ENCODE data around the gene ACAD8.

The ACAD8 gene

DNA sequence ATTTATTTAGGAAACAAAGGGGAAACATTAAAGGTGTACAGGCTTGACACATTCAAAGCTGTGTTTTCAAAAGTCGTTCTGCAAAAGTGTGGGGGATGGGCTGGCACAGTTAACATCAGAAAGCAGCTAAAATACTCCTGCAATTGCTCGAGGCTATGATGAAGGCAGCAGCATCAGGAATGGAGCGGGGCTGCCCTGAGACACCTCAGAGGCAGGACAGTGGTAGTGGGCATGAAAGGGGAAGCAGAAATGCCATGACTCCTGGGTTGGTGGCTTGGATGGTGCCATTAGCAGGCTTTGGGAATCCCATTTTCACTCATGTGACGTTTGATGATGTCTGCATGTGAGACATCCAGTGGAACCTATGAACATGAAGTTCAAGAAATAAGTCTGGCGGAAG is 30.2 kb upstream of the ACAD8 start:
- H3K4me3 ChIP-seq (ENCODE audit: low read depth, low read length): peak overlapping the region; percentile 92
- DNase-seq (ENCODE audit: low read depth): no peak
- TF ChIP-seq, protein P1, sequence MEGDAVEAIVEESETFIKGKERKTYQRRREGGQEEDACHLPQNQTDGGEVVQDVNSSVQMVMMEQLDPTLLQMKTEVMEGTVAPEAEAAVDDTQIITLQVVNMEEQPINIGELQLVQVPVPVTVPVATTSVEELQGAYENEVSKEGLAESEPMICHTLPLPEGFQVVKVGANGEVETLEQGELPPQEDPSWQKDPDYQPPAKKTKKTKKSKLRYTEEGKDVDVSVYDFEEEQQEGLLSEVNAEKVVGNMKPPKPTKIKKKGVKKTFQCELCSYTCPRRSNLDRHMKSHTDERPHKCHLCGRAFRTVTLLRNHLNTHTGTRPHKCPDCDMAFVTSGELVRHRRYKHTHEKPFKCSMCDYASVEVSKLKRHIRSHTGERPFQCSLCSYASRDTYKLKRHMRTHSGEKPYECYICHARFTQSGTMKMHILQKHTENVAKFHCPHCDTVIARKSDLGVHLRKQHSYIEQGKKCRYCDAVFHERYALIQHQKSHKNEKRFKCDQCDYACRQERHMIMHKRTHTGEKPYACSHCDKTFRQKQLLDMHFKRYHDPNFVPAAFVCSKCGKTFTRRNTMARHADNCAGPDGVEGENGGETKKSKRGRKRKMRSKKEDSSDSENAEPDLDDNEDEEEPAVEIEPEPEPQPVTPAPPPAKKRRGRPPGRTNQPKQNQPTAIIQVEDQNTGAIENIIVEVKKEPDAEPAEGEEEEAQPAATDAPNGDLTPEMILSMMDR (IDR thresholded peaks at IDR 0.05; ENCODE audit: control insufficient read depth, extremely low read depth, insufficient read depth): no peak

DNA sequence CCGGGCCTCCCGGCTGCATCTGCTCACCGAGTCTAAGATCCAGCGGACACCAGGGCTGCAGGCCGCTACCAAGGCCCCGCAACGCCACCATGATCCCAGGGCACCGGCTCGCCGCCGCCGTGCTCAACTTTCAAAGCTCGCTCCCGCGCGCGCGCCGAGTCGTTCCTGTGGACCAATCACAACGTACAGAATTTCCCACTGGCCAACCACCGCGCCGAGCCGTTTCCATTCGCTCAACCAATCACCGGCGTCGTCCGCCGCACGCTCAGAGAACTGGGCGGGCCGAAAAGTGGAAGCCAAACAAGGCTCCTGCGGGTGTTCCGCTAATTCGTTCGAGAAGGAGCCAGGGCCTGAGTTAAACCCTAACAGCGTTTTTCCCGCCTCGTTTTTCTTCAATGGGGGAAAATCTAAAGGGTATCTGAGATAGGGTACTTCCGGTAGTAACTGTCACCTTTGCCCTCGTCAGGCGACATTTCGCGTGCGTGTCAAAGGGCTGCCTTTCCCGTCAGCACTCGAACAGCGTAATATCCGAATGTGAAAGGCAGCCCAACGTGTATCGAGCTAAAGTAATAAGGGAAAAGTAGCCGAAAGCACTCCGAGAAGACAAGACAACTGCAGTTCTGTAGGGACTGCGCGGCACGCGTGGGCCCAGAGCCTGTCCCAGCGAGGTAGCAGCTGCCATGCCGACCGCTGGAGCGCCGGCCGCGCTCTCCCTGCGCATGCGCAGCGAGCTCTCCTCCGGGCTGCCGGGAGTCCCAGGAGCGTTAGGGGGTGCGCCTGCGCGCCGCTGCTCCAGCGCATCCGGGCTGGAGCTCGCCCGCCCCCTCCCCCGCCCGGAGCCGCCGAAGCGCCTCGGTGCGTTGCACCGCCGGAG is 29.3 kb upstream of the ACAD8 start, which contains the start of the genes NCAPD3 and VPS26B:
Gene NCAPD3 (minus strand): TSS at position 132 of the 874 bp plus-strand sequence. CDS start 41 bp downstream, at position 91.
Gene VPS26B (plus strand): TSS at position 836 of the 874 bp plus-strand sequence. CDS start 452 bp downstream, outside the sequence.
- TF ChIP-seq, protein P1 (IDR thresholded peaks at IDR 0.05; ENCODE audit: control insufficient read depth, extremely low read depth, insufficient read depth): no peak
- peak; percentile 88 for DNase-seq (ENCODE audit: low read depth)
- peak within 1 kb of the TSS; percentile 92 for H3K4me3 ChIP-seq (ENCODE audit: low read depth, low read length)

DNA sequence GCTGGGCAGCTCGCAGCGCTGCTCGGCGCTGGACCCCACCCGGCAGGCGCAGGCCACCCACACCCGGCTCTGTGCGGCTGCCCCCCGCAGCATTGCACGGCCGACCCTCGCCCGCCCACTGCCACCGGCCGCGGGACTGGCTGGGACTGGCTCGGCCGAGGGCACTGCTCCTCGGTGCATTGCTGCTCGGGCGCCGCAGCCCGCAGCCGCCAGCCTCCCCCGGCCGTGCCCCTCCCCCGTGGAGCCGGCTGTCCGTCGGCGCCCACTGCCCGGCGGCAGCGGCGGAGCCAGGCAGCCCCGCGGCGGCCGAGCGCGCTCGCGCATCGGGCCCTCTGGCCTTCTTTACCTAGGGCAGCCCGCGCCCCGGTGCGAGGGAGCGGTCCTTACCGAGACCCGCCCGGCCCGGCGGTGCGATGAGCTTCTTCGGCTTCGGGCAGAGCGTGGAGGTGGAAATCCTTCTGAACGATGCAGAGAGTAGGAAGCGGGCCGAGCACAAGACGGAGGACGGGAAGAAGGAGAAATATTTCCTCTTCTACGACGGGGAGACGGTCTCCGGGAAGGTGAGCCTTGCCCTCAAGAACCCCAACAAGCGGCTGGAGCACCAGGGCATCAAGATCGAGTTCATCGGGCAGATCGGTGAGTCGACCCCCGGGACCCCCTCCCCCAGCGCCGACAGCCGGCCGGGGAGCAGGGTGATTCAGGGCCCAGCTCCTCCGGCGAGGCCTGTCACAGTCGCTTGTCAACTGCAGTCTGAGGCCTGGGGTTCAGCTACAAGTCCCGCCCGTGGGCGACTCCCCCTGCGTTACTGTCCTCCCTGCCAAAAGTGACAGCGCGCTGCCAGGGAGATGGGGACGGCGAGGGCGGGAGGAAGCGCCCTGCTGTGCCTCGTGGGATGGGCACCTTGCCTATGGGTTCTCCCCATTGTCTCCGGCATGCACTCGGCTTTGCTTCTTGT is 28.4 kb upstream of the ACAD8 start:
- DNase-seq (ENCODE audit: low read depth): no peak
- TF ChIP-seq, protein P1 (IDR thresholded peaks at IDR 0.05; ENCODE audit: control insufficient read depth, extremely low read depth, insufficient read depth): no peak
- peak overlapping the region; percentile 92 for H3K4me3 ChIP-seq (ENCODE audit: low read depth, low read length)

DNA sequence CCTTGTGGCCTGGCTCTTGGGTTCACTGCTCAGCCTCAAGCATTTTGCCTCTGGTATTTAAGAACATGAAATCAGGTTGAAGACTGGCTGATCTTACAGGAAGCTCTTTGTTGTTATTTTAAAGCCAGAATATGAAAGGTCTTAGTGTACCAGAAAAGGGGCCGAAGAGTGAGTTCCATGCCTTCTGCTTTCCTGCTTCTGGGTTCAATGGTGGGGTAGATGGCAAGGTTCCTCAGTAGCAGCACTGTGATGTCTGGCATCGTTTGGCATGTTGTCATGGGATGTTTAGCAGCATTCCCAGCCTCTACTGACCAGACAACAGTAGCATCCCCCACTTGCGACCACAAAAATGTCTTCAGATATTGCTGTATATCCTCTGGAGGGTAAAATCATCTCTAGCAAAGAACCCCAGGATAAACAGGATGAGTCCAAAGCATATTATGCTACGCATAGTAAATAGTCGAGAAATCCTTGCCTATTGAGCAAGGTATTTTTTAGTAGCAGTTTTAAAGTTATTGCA is 26.5 kb upstream of the ACAD8 start:
- no peak overlapping the region for H3K4me3 ChIP-seq (ENCODE audit: low read depth, low read length)
- DNase-seq (ENCODE audit: low read depth): no peak
- TF ChIP-seq, protein P1 (IDR thresholded peaks at IDR 0.05; ENCODE audit: control insufficient read depth, extremely low read depth, insufficient read depth): no peak

DNA sequence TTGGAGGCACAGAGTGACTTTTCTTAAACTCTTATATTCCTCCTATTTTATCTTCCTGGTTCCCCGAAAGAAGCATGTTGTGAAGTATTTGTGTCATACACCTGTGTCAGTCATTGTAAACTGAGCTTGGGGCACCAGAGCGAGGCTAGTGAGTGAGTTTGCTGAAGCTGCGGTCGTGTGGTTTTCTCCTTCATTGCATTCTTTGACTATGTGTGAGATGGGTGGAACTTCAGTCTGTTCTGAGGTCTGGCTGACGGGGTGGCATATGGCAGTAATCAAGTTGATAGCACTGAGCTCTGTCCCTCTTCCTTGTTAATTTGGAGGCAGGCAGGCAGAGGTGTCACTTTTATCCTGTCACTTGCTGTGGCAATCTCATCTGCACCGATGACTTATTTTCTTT is 24.7 kb upstream of the ACAD8 start:
- TF ChIP-seq, protein P1 (IDR thresholded peaks at IDR 0.05; ENCODE audit: control insufficient read depth, extremely low read depth, insufficient read depth): no peak
- H3K4me3 ChIP-seq (ENCODE audit: low read depth, low read length): no peak overlapping the region
- no peak for DNase-seq (ENCODE audit: low read depth)

DNA sequence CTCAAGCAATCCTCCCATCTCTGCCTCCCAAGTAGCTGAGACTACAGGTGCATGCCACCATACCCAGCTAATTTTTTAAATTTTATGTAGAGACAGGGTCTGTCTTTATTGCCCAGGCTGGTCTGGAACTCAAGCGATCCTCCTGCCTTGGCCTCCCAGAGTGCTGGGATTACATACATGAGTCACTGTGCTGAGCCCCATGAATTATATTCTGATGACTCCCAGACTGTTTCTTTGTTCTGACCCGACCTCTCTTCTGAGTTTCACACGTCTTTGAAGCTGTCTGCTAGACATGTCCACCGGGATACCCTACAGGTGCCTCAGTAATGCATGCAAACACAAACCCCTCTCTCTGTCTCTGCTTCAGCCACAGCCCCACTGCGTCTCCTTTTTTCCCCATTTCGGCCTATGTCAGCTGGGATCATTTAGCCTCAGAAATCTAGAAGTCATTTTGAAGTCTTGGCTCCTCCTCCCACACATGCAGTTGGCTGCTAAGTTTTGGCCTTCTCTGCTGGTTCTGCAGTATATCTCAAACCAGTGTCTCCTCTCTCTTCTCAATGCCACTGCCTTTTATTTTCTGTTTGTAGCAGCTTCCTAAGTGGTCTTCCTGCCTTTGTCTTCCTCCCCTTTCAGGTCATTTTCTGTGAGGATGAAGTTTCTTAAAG is 24.1 kb upstream of the ACAD8 start:
- no peak for DNase-seq (ENCODE audit: low read depth)
- H3K4me3 ChIP-seq (ENCODE audit: low read depth, low read length): no peak overlapping the region
- TF ChIP-seq, protein P1 (IDR thresholded peaks at IDR 0.05; ENCODE audit: control insufficient read depth, extremely low read depth, insufficient read depth): no peak
